BLaER1 treated with 17β-estradiol and CSF1 and Interleukin-3, amounts not matched to agents 10 nM and 100 nM (cell line): Measurements from ENCODE around the gene ANKRD44.

Experiments
- H3K27ac ChIP-seq, 11 experiments: shearing (Covaris generic); formaldehyde crosslinking; 2 replicates each; pipeline ENCODE4 v1.8.1; 2022
- H3K27me3 ChIP-seq, 11 experiments: shearing (Covaris generic); formaldehyde crosslinking; 2 replicates each; pipeline ENCODE4 v1.8.1; 2022
- H3K36me3 ChIP-seq, 11 experiments: shearing (Covaris generic); formaldehyde crosslinking; 2 replicates each; pipeline ENCODE4 v1.8.1; 2022
- H3K4me1 ChIP-seq, 10 experiments: shearing (Covaris generic); formaldehyde crosslinking; 2 replicates each; pipeline ENCODE4 v1.8.1; 2022
- H3K4me2 ChIP-seq, 11 experiments: shearing (Covaris generic); formaldehyde crosslinking; 2 replicates each; pipeline ENCODE4 v1.8.1; 2022
- H3K4me3 ChIP-seq, 10 experiments: shearing (Covaris generic); formaldehyde crosslinking; 2 replicates each; pipeline ENCODE4 v1.8.1; 2022
- H3K9ac ChIP-seq, 11 experiments: shearing (Covaris generic); formaldehyde crosslinking; 2 replicates each; pipeline ENCODE4 v1.8.1; 2022
- H3K9me3 ChIP-seq, 11 experiments: shearing (Covaris generic); formaldehyde crosslinking; replicated peaks in 1 of 11; 2 replicates each; pipeline ENCODE4 v1.8.1; 2022
- H4K20me1 ChIP-seq, 11 experiments: shearing (Covaris generic); formaldehyde crosslinking; 2 replicates each; pipeline ENCODE4 v1.8.1; 2022
- Cebpa-rat ChIP-seq, 11 experiments: shearing (Covaris generic); IDR thresholded peaks; 2 replicates each; pipeline ENCODE4 v1.8.1; 2022

Gene ANKRD44

GRCh38 chr2:196983934-196984333 is 326.6 kb downstream of the ANKRD44 start:
- Histone ChIP-seq H4K20me1 (no peaks in the 10 kb centered on the region), H3K4me2 (no peak overlapping the region), H3K9me3 (peaks cover 0 to 7% (median 0%) of the 10 kb centered on the region in 11 experiments; a peak in 1 of 22 replicates), H3K9ac (no peak overlapping the region), H3K4me1 (peaks cover 19 to 40% (median 23%) of the 10 kb centered on the region in 10 experiments), H3K4me3 (no peak overlapping the region), H3K27me3 (no peaks in the 10 kb centered on the region), H3K36me3 (0 out of 22 replicates have a peak, but pooled peaks cover 0 to 12% (median 0%) of the 10 kb centered on the region in 11 experiments), H3K27ac (no peak overlapping the region)
- TF ChIP-seq Cebpa-rat (IDR thresholded peaks at IDR 0.05), result no peak

- Histone ChIP-seq H3K9ac (no peak overlapping the region), H3K4me3 (no peak overlapping the region), H3K36me3 (0 out of 22 replicates have a peak, but pooled peaks cover 0 to 9% (median 0%) of the 10 kb centered on the region in 11 experiments), H3K27ac (no peak overlapping the region), H3K4me2 (no peak overlapping the region), H3K4me1 (peaks cover 0 to 6% (median under 1%) of the 10 kb centered on the region in 10 experiments; a peak in 8 of 20 replicates), H4K20me1 (no peaks in the 10 kb centered on the region), H3K27me3 (no peaks in the 10 kb centered on the region), H3K9me3 (peaks cover 0 to 7% (median 0%) of the 10 kb centered on the region in 11 experiments; a peak in 1 of 22 replicates)
- no peak for TF ChIP-seq Cebpa-rat (IDR thresholded peaks at IDR 0.05)
Observed at GRCh38 chr2:196980473-196980872, 330.1 kb downstream of the ANKRD44 start.

- H3K36me3 ChIP-seq, result 0 out of 22 replicates have a peak, but pooled peaks cover 0 to 5% (median 0%) of the 10 kb centered on the region in 11 experiments
- H3K27ac ChIP-seq, result no peak overlapping the region
- peaks cover 0 to 7% (median 0%) of the 10 kb centered on the region in 11 experiments; a peak in 1 of 22 replicates for H3K9me3 ChIP-seq
- peaks cover 0 to 1% (median 0%) of the 10 kb centered on the region in 10 experiments; a peak in 3 of 20 replicates for H3K4me1 ChIP-seq
- no peaks in the 10 kb centered on the region for H4K20me1 ChIP-seq
- H3K4me2 ChIP-seq, result no peak overlapping the region
- no peaks in the 10 kb centered on the region for H3K27me3 ChIP-seq
- TF ChIP-seq Cebpa-rat (IDR thresholded peaks at IDR 0.05), result no peak
- H3K4me3 ChIP-seq, result no peak overlapping the region
- no peak overlapping the region for H3K9ac ChIP-seq
Observed at GRCh38 chr2:196980001-196980400, 330.6 kb downstream of the ANKRD44 start.

- no peak for TF ChIP-seq Cebpa-rat (IDR thresholded peaks at IDR 0.05)
- Histone ChIP-seq H3K4me3 (no peak overlapping the region), H3K9me3 (peaks cover 0 to 4% (median 0%) of the 10 kb centered on the region in 11 experiments; a peak in 1 of 22 replicates), H3K9ac (no peak overlapping the region), H3K36me3 (no peaks in the 10 kb centered on the region), H3K4me1 (no peaks in the 10 kb centered on the region), H3K4me2 (no peak overlapping the region), H3K27me3 (no peaks in the 10 kb centered on the region), H3K27ac (no peak overlapping the region), H4K20me1 (no peaks in the 10 kb centered on the region)
Observed at GRCh38 chr2:196977507-196977906, 333.1 kb downstream of the ANKRD44 start.

- H3K4me3 ChIP-seq, result no peak overlapping the region
- no peaks in the 10 kb centered on the region for H3K36me3 ChIP-seq
- TF ChIP-seq Cebpa-rat (IDR thresholded peaks at IDR 0.05), result no peak
- H3K27me3 ChIP-seq, result no peaks in the 10 kb centered on the region
- H3K4me1 ChIP-seq, result no peaks in the 10 kb centered on the region
- no peak overlapping the region for H3K9ac ChIP-seq
- no peak overlapping the region for H3K27ac ChIP-seq
- H3K9me3 ChIP-seq, result no peaks in the 10 kb centered on the region
- no peaks in the 10 kb centered on the region for H4K20me1 ChIP-seq
- H3K4me2 ChIP-seq, result no peak overlapping the region
Observed at GRCh38 chr2:196974970-196975369, 335.6 kb downstream of the ANKRD44 start.

- H3K4me3 ChIP-seq, result no peak overlapping the region
- H3K4me2 ChIP-seq, result no peak overlapping the region
- H3K27ac ChIP-seq, result no peak overlapping the region
- H3K9ac ChIP-seq, result no peak overlapping the region
- H3K4me1 ChIP-seq, result no peaks in the 10 kb centered on the region
- no peaks in the 10 kb centered on the region for H3K36me3 ChIP-seq
- TF ChIP-seq Cebpa-rat (IDR thresholded peaks at IDR 0.05), result no peak
- H3K9me3 ChIP-seq, result no peaks in the 10 kb centered on the region
- H3K27me3 ChIP-seq, result no peaks in the 10 kb centered on the region
- H4K20me1 ChIP-seq, result no peaks in the 10 kb centered on the region
Observed at GRCh38 chr2:196971574-196972279, 338.9 kb downstream of the ANKRD44 start.

- Histone ChIP-seq H4K20me1 (no peaks in the 10 kb centered on the region), H3K9me3 (no peaks in the 10 kb centered on the region), H3K4me1 (no peaks in the 10 kb centered on the region), H3K27me3 (no peaks in the 10 kb centered on the region), H3K4me2 (no peak overlapping the region), H3K27ac (no peak overlapping the region), H3K36me3 (no peaks in the 10 kb centered on the region), H3K9ac (no peak overlapping the region), H3K4me3 (no peak overlapping the region)
- no peak for TF ChIP-seq Cebpa-rat (IDR thresholded peaks at IDR 0.05)
Observed at GRCh38 chr2:196970099-196970498, 340.5 kb downstream of the ANKRD44 start.

GRCh38 chr2:196968516-196968915 is 342.1 kb downstream of the ANKRD44 start:
- H4K20me1 ChIP-seq, result no peaks in the 10 kb centered on the region
- no peak overlapping the region for H3K9ac ChIP-seq
- no peaks in the 10 kb centered on the region for H3K4me1 ChIP-seq
- no peaks in the 10 kb centered on the region for H3K27me3 ChIP-seq
- H3K36me3 ChIP-seq, result no peaks in the 10 kb centered on the region
- no peaks in the 10 kb centered on the region for H3K9me3 ChIP-seq
- no peak for TF ChIP-seq Cebpa-rat (IDR thresholded peaks at IDR 0.05)
- H3K27ac ChIP-seq, result no peak overlapping the region
- H3K4me2 ChIP-seq, result no peak overlapping the region
- H3K4me3 ChIP-seq, result no peak overlapping the region

GRCh38 chr2:196967775-196968174 is 342.8 kb downstream of the ANKRD44 start:
- no peaks in the 10 kb centered on the region for H4K20me1 ChIP-seq
- H3K27me3 ChIP-seq, result no peaks in the 10 kb centered on the region
- peaks cover 0 to 6% (median 0%) of the 10 kb centered on the region in 10 experiments; a peak in 5 of 20 replicates for H3K4me1 ChIP-seq
- H3K27ac ChIP-seq, result no peak overlapping the region
- no peaks in the 10 kb centered on the region for H3K36me3 ChIP-seq
- no peaks in the 10 kb centered on the region for H3K9me3 ChIP-seq
- H3K9ac ChIP-seq, result no peak overlapping the region
- TF ChIP-seq Cebpa-rat (IDR thresholded peaks at IDR 0.05), result no peak
- H3K4me3 ChIP-seq, result no peak overlapping the region
- no peak overlapping the region for H3K4me2 ChIP-seq

GRCh38 chr2:196967116-196967515 is 343.5 kb downstream of the ANKRD44 start:
- Histone ChIP-seq H3K27me3 (no peaks in the 10 kb centered on the region), H3K27ac (no peak overlapping the region), H3K4me3 (no peak overlapping the region), H3K4me1 (peaks cover 0 to 6% (median 0%) of the 10 kb centered on the region in 10 experiments; a peak in 5 of 20 replicates), H3K9me3 (no peaks in the 10 kb centered on the region), H3K36me3 (no peaks in the 10 kb centered on the region), H4K20me1 (no peaks in the 10 kb centered on the region), H3K9ac (no peak overlapping the region), H3K4me2 (no peak overlapping the region)
- TF ChIP-seq Cebpa-rat (IDR thresholded peaks at IDR 0.05), result no peak
